Myocyte (in vitro differentiated cells): ENCODE results near the gene HJURP. TPM values are rescaled to one million over a fixed set of nuclear protein-coding genes. Genes with fewer than 3 reads are reported as not detected.

ENCODE experiments used
- DNase-seq: peaks from one replicate; pipeline ENCODE4 v3.0.0-alpha.2; 2012; ENCODE audit warnings: low read depth
- total RNA-seq: library from RNA; depleted of rRNA; stranded (reverse); fragments of >200 nt; gene quantifications from 2 replicates; pipeline ENCODE4 v1.2.3, GENCODE V29; 2014

The HJURP gene
- total RNA-seq, 1 donor from 2014 or later = 1.4 TPM

- no peak for DNase-seq
Observed at GRCh38 chr2:233794128-233794658, 60.1 kb downstream of the HJURP start.

GRCh38 chr2:233793465-233794127 is 60.7 kb downstream of the HJURP start:
- DNase-seq = no peak

GRCh38 chr2:233792720-233793119 is 61.6 kb downstream of the HJURP start:
- no peak for DNase-seq

- no peak for DNase-seq
Observed at GRCh38 chr2:233791883-233792329, 62.4 kb downstream of the HJURP start.

GRCh38 chr2:233791151-233791882 is 63.0 kb downstream of the HJURP start:
- no peak for DNase-seq

GRCh38 chr2:233789554-233789953 is 64.8 kb downstream of the HJURP start:
- no peak for DNase-seq

Other genes with a start within 250 kb of the HJURP start
- gene UGT1A8, start 236.9 kb downstream of the HJURP start, total RNA-seq = not detected in 2 replicates
- gene UGT1A10, start 218.1 kb downstream of the HJURP start, total RNA-seq = not detected in 2 replicates
- gene UGT1A9, start 182.6 kb downstream of the HJURP start, total RNA-seq = not detected in 2 replicates
- not detected in 2 replicates for gene UGT1A7, start 172.6 kb downstream of the HJURP start, total RNA-seq
- gene UGT1A6, start 161.6 kb downstream of the HJURP start, total RNA-seq = not detected in 2 replicates
- not detected in 2 replicates for gene UGT1A5, start 141.6 kb downstream of the HJURP start, total RNA-seq
- not detected in 2 replicates for gene UGT1A4, start 135.8 kb downstream of the HJURP start, total RNA-seq
- gene UGT1A3, start 125.5 kb downstream of the HJURP start, total RNA-seq = not detected in 2 replicates
- gene UGT1A1, start 94.3 kb downstream of the HJURP start, total RNA-seq = not detected in 2 replicates
- gene MROH2A, start 76.2 kb downstream of the HJURP start, total RNA-seq = not detected in 2 replicates
- 1.4 and 3.5 TPM in 2 replicates for gene TRPM8, start 62.8 kb upstream of the HJURP start, total RNA-seq
- not detected in 2 replicates for gene SPP2, start 196.2 kb upstream of the HJURP start, total RNA-seq